Stimulated activated naive CD4-positive, alpha-beta T cell treated with Interleukin-2 at 50 U/mL for 16 hours (primary cell): ENCODE data around the gene PDLIM5.
"Not testable (repeated sequence)": the region's sequence is repeated elsewhere in the genome, so short reads cannot be mapped to it uniquely, and the experiment has no call there.

ENCODE experiments used
- DNase-seq: peaks from one replicate; lab custom pipeline; 2025; lab: John Stamatoyannopoulos, UW

PDLIM5 gene

GRCh38 chr4:94528792-94529451 lies 77.2 kb downstream of the PDLIM5 start:
- no peak for DNase-seq

GRCh38 chr4:94530073-94530472 lies 78.3 kb downstream of the PDLIM5 start:
- DNase-seq = no peak

- no peak for DNase-seq
These were observed 80.4 kb downstream of the PDLIM5 start for GRCh38 chr4:94531991-94532789.

- DNase-seq = no peak
These were observed 81.9 kb downstream of the PDLIM5 start for GRCh38 chr4:94533405-94534223.

- no peak for DNase-seq
These were observed 82.9 kb downstream of the PDLIM5 start for GRCh38 chr4:94534401-94535312.

- no peak for DNase-seq
These were observed 84.3 kb downstream of the PDLIM5 start for GRCh38 chr4:94536049-94536448.

- DNase-seq = no peak
These were observed 85.1 kb downstream of the PDLIM5 start for GRCh38 chr4:94536649-94537469.

GRCh38 chr4:94537921-94538628 lies 86.3 kb downstream of the PDLIM5 start:
- DNase-seq = no peak

GRCh38 chr4:94540476-94540875 lies 88.7 kb downstream of the PDLIM5 start:
- no peak for DNase-seq

GRCh38 chr4:94544811-94545210 lies 93.1 kb downstream of the PDLIM5 start:
- no peak for DNase-seq

- DNase-seq = no peak
These were observed 93.6 kb downstream of the PDLIM5 start for GRCh38 chr4:94545296-94545695.

GRCh38 chr4:94546949-94547348 lies 95.2 kb downstream of the PDLIM5 start:
- no peak for DNase-seq

- no peak for DNase-seq
These were observed 96.8 kb downstream of the PDLIM5 start for GRCh38 chr4:94548571-94548970.

GRCh38 chr4:94550352-94550751 lies 98.6 kb downstream of the PDLIM5 start:
- no peak for DNase-seq

GRCh38 chr4:94550851-94551250 lies 99.1 kb downstream of the PDLIM5 start:
- DNase-seq = no peak

- no peak for DNase-seq
These were observed 100.2 kb downstream of the PDLIM5 start for GRCh38 chr4:94551643-94552564.

- DNase-seq = not testable (repeated sequence)
These were observed 104.3 kb downstream of the PDLIM5 start for GRCh38 chr4:94556047-94556446.

GRCh38 chr4:94557632-94558031 lies 105.9 kb downstream of the PDLIM5 start:
- DNase-seq = not testable (repeated sequence)

- no peak for DNase-seq
These were observed 106.7 kb downstream of the PDLIM5 start for GRCh38 chr4:94558392-94558904.
